H9 (cell line): ENCODE measurements around the gene CHD1. TPM values are rescaled to one million over a fixed set of nuclear protein-coding genes. Genes with fewer than 3 reads are reported as not detected.
"Not testable (repeated sequence)": the region's sequence is repeated elsewhere in the genome, so short reads cannot be mapped to it uniquely, and the experiment has no call there.

Source experiments
- DNase-seq: peaks from one replicate; pipeline ENCODE4 v3.0.0-alpha.2; 2017
- H2AFZ ChIP-seq: one replicate; pipeline ENCODE4 v1.6.1; 2013; ENCODE audit warnings: mild to moderate bottlenecking, low read length, control low read depth, moderate library complexity
- H2AK5ac ChIP-seq: 2 replicates; pipeline ENCODE4 v1.6.1; 2013; ENCODE audit warnings: low read length, control low read depth, mixed read lengths; ENCODE audit not compliant: insufficient read length
- H2BK120ac ChIP-seq: one replicate; pipeline ENCODE4 v1.6.1; 2013; ENCODE audit warnings: low read depth, mild to moderate bottlenecking, low read length, control low read depth, inconsistent platforms; ENCODE audit not compliant: poor library complexity, severe bottlenecking
- H2BK12ac ChIP-seq: 2 replicates; pipeline ENCODE4 v1.6.1; 2013; ENCODE audit warnings: low read length, control low read depth, mixed read lengths, low read depth; ENCODE audit not compliant: insufficient read length
- H2BK15ac ChIP-seq: 2 replicates; pipeline ENCODE4 v1.6.1; 2013; ENCODE audit warnings: low read depth, low read length, control low read depth
- H2BK20ac ChIP-seq: one replicate; pipeline ENCODE4 v1.6.1; 2013; ENCODE audit warnings: low read depth, mild to moderate bottlenecking, low read length, control low read depth, inconsistent platforms; ENCODE audit not compliant: poor library complexity, severe bottlenecking
- H2BK5ac ChIP-seq: 2 replicates; pipeline ENCODE4 v1.6.1; 2013; ENCODE audit warnings: low read length, control low read depth, mixed read lengths; ENCODE audit not compliant: insufficient read length
- H3K14ac ChIP-seq: 2 replicates; pipeline ENCODE4 v1.6.1; 2013; ENCODE audit warnings: low read length, control low read depth; ENCODE audit not compliant: insufficient read depth
- H3K18ac ChIP-seq: 2 replicates; pipeline ENCODE4 v1.6.1; 2013; ENCODE audit warnings: low read depth, mild to moderate bottlenecking, mixed read lengths, low read length, control low read depth; ENCODE audit not compliant: insufficient read length
- H3K23ac ChIP-seq: 2 replicates; pipeline ENCODE4 v1.6.1; 2013; ENCODE audit warnings: low read length, control low read depth, mixed read lengths, low read depth; ENCODE audit not compliant: insufficient read length
- H3K23me2 ChIP-seq: 2 replicates; pipeline ENCODE4 v1.6.1; 2013; ENCODE audit warnings: low read depth, mild to moderate bottlenecking, mixed read lengths, low read length, control low read depth; ENCODE audit not compliant: insufficient read length, poor library complexity, severe bottlenecking
- H3K27ac ChIP-seq: 2 replicates; pipeline ENCODE4 v1.5.1; 2013; ENCODE audit warnings: low read length, control low read depth, mixed read lengths, low read depth; ENCODE audit not compliant: insufficient read length
- H3K27me3 ChIP-seq: 2 replicates; pipeline ENCODE4 v1.6.1; 2013; ENCODE audit warnings: low read length, control low read depth, inconsistent platforms; ENCODE audit not compliant: insufficient read depth
- H3K4ac ChIP-seq: 2 replicates; pipeline ENCODE4 v1.6.1; 2013; ENCODE audit warnings: low read depth, mild to moderate bottlenecking, control low read depth, inconsistent platforms, low read length, moderate library complexity
- H3K4me1 ChIP-seq: 2 replicates; pipeline ENCODE4 v1.6.1; 2013; ENCODE audit warnings: low read length, control low read depth, inconsistent platforms; ENCODE audit not compliant: insufficient read depth
- H3K4me2 ChIP-seq: 2 replicates; pipeline ENCODE4 v1.6.1; 2013; ENCODE audit warnings: low read length, control low read depth, mixed read lengths; ENCODE audit not compliant: insufficient read length, insufficient read depth
- H3K56ac ChIP-seq: 2 replicates; pipeline ENCODE4 v1.6.1; 2013; ENCODE audit warnings: low read depth, mild to moderate bottlenecking, mixed read lengths, low read length, control low read depth; ENCODE audit not compliant: insufficient read length
- H3K79me1 ChIP-seq: 2 replicates; pipeline ENCODE4 v1.6.1; 2013; ENCODE audit warnings: low read depth, mild to moderate bottlenecking, moderate library complexity, low read length, control low read depth, inconsistent platforms; ENCODE audit not compliant: insufficient read depth, poor library complexity, severe bottlenecking
- H3K79me2 ChIP-seq: 2 replicates; pipeline ENCODE4 v1.6.1; 2013; ENCODE audit warnings: low read length, control low read depth, inconsistent platforms; ENCODE audit not compliant: insufficient read depth
- H3K9ac ChIP-seq: 2 replicates; pipeline ENCODE4 v1.6.1; 2013; ENCODE audit warnings: low read length, control low read depth, mixed read lengths; ENCODE audit not compliant: insufficient read length; ENCODE audit errors: extremely low read depth
- H3K9me3 ChIP-seq: one replicate; pipeline ENCODE4 v1.6.1; 2013; ENCODE audit warnings: low read depth, low read length, inconsistent platforms; ENCODE audit not compliant: control insufficient read depth
- H3T11ph ChIP-seq: one replicate; pipeline ENCODE4 v1.6.1; 2013; ENCODE audit warnings: mild to moderate bottlenecking, low read length, control low read depth, inconsistent platforms
- H4K20me1 ChIP-seq: one replicate; pipeline ENCODE4 v1.6.1; 2013; ENCODE audit not compliant: control insufficient read depth, insufficient read length, insufficient read depth
- H4K5ac ChIP-seq: 2 replicates; pipeline ENCODE4 v1.6.1; 2013; ENCODE audit warnings: low read depth, mild to moderate bottlenecking, mixed read lengths, low read length, control low read depth; ENCODE audit not compliant: insufficient read length
- H4K8ac ChIP-seq: replicated peaks from 2 replicates; pipeline ENCODE4 v1.6.1; 2013; ENCODE audit warnings: low read length, control low read depth, mixed read lengths, low read depth; ENCODE audit not compliant: insufficient read length
- H4K91ac ChIP-seq: 2 replicates; pipeline ENCODE4 v1.6.1; 2013; ENCODE audit warnings: low read depth, mild to moderate bottlenecking, moderate library complexity, mixed read lengths, low read length, control low read depth; ENCODE audit not compliant: insufficient read length
- H3K27ac Mint-ChIP-seq, 3 experiments: 2 replicates in 2 of 3; 3 replicates in 1 of 3; pipeline ENCODE4 v1.8.0; 2020 to 2021; ENCODE audit warnings: mixed read lengths in 3 of 3, mild to moderate bottlenecking in 1 of 3, moderate library complexity in 1 of 3
- H3K27me3 Mint-ChIP-seq: 2 replicates; pipeline ENCODE4 v1.8.0; 2021; ENCODE audit warnings: low read depth, mild to moderate bottlenecking, moderate library complexity, mixed read lengths
- H3K36me3 Mint-ChIP-seq, 3 experiments: 2 replicates in 2 of 3; 3 replicates in 1 of 3; pipeline ENCODE4 v1.8.0; 2020 to 2021; ENCODE audit warnings: low read depth in 3 of 3, mixed read lengths in 3 of 3; ENCODE audit not compliant: insufficient read depth in 1 of 3
- H3K4me1 Mint-ChIP-seq, 2 experiments: 2 replicates each; pipeline ENCODE4 v1.8.0; 2020; ENCODE audit warnings: mixed read lengths in 2 of 2
- H3K4me3 Mint-ChIP-seq, 2 experiments: 2 replicates in 1 of 2; 3 replicates in 1 of 2; pipeline ENCODE4 v1.8.0; 2020 to 2021; ENCODE audit warnings: mild to moderate bottlenecking in 2 of 2, mixed read lengths in 2 of 2, moderate library complexity in 1 of 2
- H3K9me3 Mint-ChIP-seq, 2 experiments: 2 replicates in 1 of 2; 3 replicates in 1 of 2; pipeline ENCODE4 v1.8.0; 2020; ENCODE audit warnings: mild to moderate bottlenecking in 2 of 2, mixed read lengths in 2 of 2, moderate library complexity in 1 of 2
- CTCF ChIP-seq: fragments of 200-600 bp; sonication (generic); conservative IDR thresholded peaks from 3 replicates; pipeline ENCODE4 v1.8.0; 2021; ENCODE audit warnings: antibody characterized with exemption, mild to moderate bottlenecking
- WGBS: extraction: QIAGEN DNeasy Blood & Tissue Kit; methylation state at CpG from one replicate; pipeline ENCODE4 v1.1.7; 2013; ENCODE audit warnings: missing lambda C conversion rate, low lambda C conversion rate, mixed read lengths; ENCODE audit not compliant: insufficient read length; ENCODE audit errors: extremely low coverage; 5-methylcytosine and 5-hydroxymethylcytosine counted together
- total RNA-seq: library from RNA; stranded (reverse); gene quantifications from 2 replicates; pipeline ENCODE4 v1.2.1, GENCODE V29; 2021

CHD1 gene
- total RNA-seq, 1 experiment from 2014 or later, result 62.7 TPM

DNA sequence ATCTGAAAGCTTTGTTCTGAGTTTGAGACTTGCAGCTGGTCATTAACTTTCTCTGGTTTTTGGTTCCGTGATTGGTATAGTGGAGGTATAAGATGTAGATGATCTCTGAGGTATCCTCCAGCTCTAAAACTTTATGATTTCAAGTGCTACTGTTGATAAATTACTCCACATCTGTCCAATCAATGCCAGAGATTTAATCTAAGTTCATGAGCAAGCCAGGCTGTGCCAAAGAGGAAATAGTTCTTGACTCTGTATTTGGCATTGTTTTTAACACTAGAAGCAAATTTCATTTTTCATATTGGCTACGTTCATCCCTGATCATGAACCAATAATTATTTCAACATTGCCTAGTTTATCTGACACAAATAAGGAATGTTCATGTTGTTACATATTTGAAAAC, 28.5 kb upstream of the CHD1 start:
- no peaks in the 10 kb centered on the region for H3K23me2 ChIP-seq
- H3K4me3 Mint-ChIP-seq, result no peak overlapping the region
- no peaks in the 10 kb centered on the region for H3K9me3 ChIP-seq
- no peak overlapping the region for H3K27ac ChIP-seq
- no peak overlapping the region for H3K9ac ChIP-seq
- WGBS, result no CpG with 5 or more reads among the region's 2 CpGs
- H2BK12ac ChIP-seq, result no peak overlapping the region
- no peaks in the 10 kb centered on the region for H3K79me2 ChIP-seq
- H3K27me3 Mint-ChIP-seq, result peaks cover 28% of the 10 kb centered on the region
- H2BK20ac ChIP-seq, result no peak overlapping the region
- no peak overlapping the region for H2BK5ac ChIP-seq
- H2AK5ac ChIP-seq, result no peak overlapping the region
- H3K14ac ChIP-seq, result no peak overlapping the region
- no peak overlapping the region for H3K27ac Mint-ChIP-seq
- no peak overlapping the region for H3K56ac ChIP-seq
- DNase-seq, result no peak
- no peak overlapping the region for H4K91ac ChIP-seq
- TF ChIP-seq CTCF, result no peak
- H3K18ac ChIP-seq, result no peak overlapping the region
- H4K8ac ChIP-seq, result no peak overlapping the region
- H3K79me1 ChIP-seq, result no peaks in the 10 kb centered on the region
- H2AFZ ChIP-seq, result no peak overlapping the region
- no peaks in the 10 kb centered on the region for H3K4me1 ChIP-seq
- H3K36me3 Mint-ChIP-seq, result peaks cover 0 to 4% (median 1%) of the 10 kb centered on the region in 3 experiments; a peak in 2 of 7 replicates
- H4K5ac ChIP-seq, result no peak overlapping the region
- peaks cover 5 to 7% of the 10 kb centered on the region in 2 experiments for H3K4me1 Mint-ChIP-seq
- no peak overlapping the region for H2BK120ac ChIP-seq
- H3T11ph ChIP-seq, result no peak overlapping the region
- no peaks in the 10 kb centered on the region for H4K20me1 ChIP-seq
- no peak overlapping the region for H3K23ac ChIP-seq
- H3K4me2 ChIP-seq, result no peak overlapping the region
- no peak overlapping the region for H2BK15ac ChIP-seq
- H3K27me3 ChIP-seq, result no peaks in the 10 kb centered on the region
- H3K9me3 Mint-ChIP-seq, result no peaks in the 10 kb centered on the region; a peak in 1 of 5 replicates
- H3K4ac ChIP-seq, result no peak overlapping the region

GRCh38 chr5:98955888-98956287, 27.1 kb upstream of the CHD1 start:
- not testable (repeated sequence) for H3K9me3 ChIP-seq, H3K14ac ChIP-seq, H3K23ac ChIP-seq, H4K5ac ChIP-seq, H3K4me1 Mint-ChIP-seq, H3K79me1 ChIP-seq, H4K20me1 ChIP-seq, H2BK20ac ChIP-seq, H3K18ac ChIP-seq, H3K56ac ChIP-seq, H3K23me2 ChIP-seq, H3K4me1 ChIP-seq, H2AK5ac ChIP-seq, H3K36me3 Mint-ChIP-seq, H3K27me3 ChIP-seq, H3K27ac ChIP-seq, H4K8ac ChIP-seq, H3K79me2 ChIP-seq, H3K4ac ChIP-seq, H3K4me2 ChIP-seq, H2AFZ ChIP-seq, H2BK12ac ChIP-seq, H3K9me3 Mint-ChIP-seq, H2BK120ac ChIP-seq, H3K4me3 Mint-ChIP-seq, H3K27ac Mint-ChIP-seq, H2BK15ac ChIP-seq, H3K9ac ChIP-seq, H3T11ph ChIP-seq, H2BK5ac ChIP-seq, DNase-seq, H4K91ac ChIP-seq
- no CpG with 5 or more reads among the region's 3 CpGs for WGBS
- peaks cover 14% of the 10 kb centered on the region for H3K27me3 Mint-ChIP-seq
